SK-N-SH (cell line): Measurements from ENCODE around the gene KMT2C.
"Not testable (repeated sequence)": the region's sequence is repeated elsewhere in the genome, so short reads cannot be mapped to it uniquely, and the experiment has no call there.

Experiments
- GABPA ChIP-seq: IDR thresholded peaks from 2 replicates; pipeline ENCODE4 v1.4.0; 2012; ENCODE audit warnings: low read depth, mild to moderate bottlenecking
- JUND ChIP-seq: IDR thresholded peaks from 2 replicates; pipeline ENCODE4 v1.4.0; 2012
- POLR2AphosphoS5 ChIP-seq: IDR thresholded peaks from 2 replicates; pipeline ENCODE4 v1.6.1; 2012; ENCODE audit warnings: low read depth, low read length
- TF ChIP-seq, protein P1 (sequence below): fragments of 200-600 bp; sonication (generic); IDR thresholded peaks from 2 replicates; pipeline ENCODE4 v1.6.1; 2017; ENCODE audit warnings: antibody characterized with exemption, mild to moderate bottlenecking, moderate library complexity

DNA sequence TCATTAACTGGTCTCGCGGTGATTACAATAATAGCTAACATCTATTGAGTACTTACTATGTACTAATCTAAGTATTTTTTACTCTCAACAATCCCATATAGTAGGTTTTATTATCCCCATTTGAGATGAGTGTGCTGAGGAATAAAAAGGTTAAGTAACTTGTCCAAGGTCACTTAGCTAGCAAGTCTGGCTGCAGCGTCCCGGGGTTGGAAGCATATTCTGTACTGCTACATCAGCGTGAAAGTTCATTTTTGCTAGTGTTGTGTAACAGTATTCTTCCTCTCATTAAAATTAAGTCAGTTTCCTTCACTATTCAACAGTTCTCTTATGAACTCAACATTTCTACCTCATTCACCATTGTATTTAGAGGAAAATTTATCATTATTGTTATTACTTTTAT, 199.5 kb downstream of the KMT2C start:
- TF ChIP-seq, protein P1, sequence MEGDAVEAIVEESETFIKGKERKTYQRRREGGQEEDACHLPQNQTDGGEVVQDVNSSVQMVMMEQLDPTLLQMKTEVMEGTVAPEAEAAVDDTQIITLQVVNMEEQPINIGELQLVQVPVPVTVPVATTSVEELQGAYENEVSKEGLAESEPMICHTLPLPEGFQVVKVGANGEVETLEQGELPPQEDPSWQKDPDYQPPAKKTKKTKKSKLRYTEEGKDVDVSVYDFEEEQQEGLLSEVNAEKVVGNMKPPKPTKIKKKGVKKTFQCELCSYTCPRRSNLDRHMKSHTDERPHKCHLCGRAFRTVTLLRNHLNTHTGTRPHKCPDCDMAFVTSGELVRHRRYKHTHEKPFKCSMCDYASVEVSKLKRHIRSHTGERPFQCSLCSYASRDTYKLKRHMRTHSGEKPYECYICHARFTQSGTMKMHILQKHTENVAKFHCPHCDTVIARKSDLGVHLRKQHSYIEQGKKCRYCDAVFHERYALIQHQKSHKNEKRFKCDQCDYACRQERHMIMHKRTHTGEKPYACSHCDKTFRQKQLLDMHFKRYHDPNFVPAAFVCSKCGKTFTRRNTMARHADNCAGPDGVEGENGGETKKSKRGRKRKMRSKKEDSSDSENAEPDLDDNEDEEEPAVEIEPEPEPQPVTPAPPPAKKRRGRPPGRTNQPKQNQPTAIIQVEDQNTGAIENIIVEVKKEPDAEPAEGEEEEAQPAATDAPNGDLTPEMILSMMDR, result not testable (repeated sequence)
- not testable (repeated sequence) for TF ChIP-seq POLR2AphosphoS5, JUND, GABPA
